Esophagus squamous epithelium (tissue), 5 donors: ENCODE results near the gene SMIM14. TPM values are rescaled to one million over a fixed set of nuclear protein-coding genes. Genes with fewer than 3 reads are reported as not detected.

Experiments used
- DNase-seq: peaks from one replicate; lab custom pipeline; 2025; lab: John Stamatoyannopoulos, UW
- H3K27ac ChIP-seq, 4 donors: fragments of 200-600 bp; sonication (generic); one replicate each; pipeline ENCODE4 v1.5.1; 2016 to 2019; ENCODE audit warnings: mild to moderate bottlenecking in 1 of 4
- H3K27me3 ChIP-seq, 4 donors: fragments of 200-600 bp; sonication (generic); 1 replicate in 3 of 4; 2 replicates in 1 of 4; pipeline versions ENCODE4 v1.5.1 to v1.6.0; 2017 to 2021; ENCODE audit warnings: antibody characterized with exemption in 1 of 4
- H3K36me3 ChIP-seq, 3 donors: fragments of 200-600 bp; sonication (generic); one replicate each; pipeline ENCODE4 v1.5.1; 2016 to 2019
- H3K4me1 ChIP-seq, 3 donors: fragments of 200-600 bp; sonication (generic); one replicate each; pipeline ENCODE4 v1.5.1; 2017 to 2019
- H3K4me3 ChIP-seq, 4 donors: fragments of 200-600 bp; sonication (generic); 1 replicate in 3 of 4; 2 replicates in 1 of 4; pipeline ENCODE4 v1.5.1; 2016 to 2019; ENCODE audit warnings: mild to moderate bottlenecking in 2 of 4, moderate library complexity in 1 of 4
- H3K9me3 ChIP-seq, 3 donors: fragments of 200-600 bp; sonication (generic); one replicate each; pipeline ENCODE4 v1.5.1; 2016 to 2019
- POLR2A ChIP-seq, 4 donors: fragments of 450-650 bp; IDR thresholded peaks; one replicate each; pipeline ENCODE4 v1.6.1; 2017; ENCODE audit warnings: antibody characterized with exemption in 4 of 4, mild to moderate bottlenecking in 4 of 4, moderate library complexity in 3 of 4
- WGBS, 2 donors: methylation state at CpG; one replicate each; pipeline ENCODE4 v1.1.5; 2018; 5-methylcytosine and 5-hydroxymethylcytosine counted together
- intact Hi-C: fragments of 100-400 bp; cut with DNase I; formaldehyde crosslinking; loops from one replicate; pipeline ENCODE4 v1.15.0; 2022
- total RNA-seq, 4 donors: library from RNA; depleted of rRNA; stranded (reverse); fragments of >200 nt; gene quantifications; one replicate each; pipeline ENCODE4 v1.1.0, GENCODE V29; 2016
- TF ChIP-seq, protein P1 (sequence below), 6 experiments: fragments of 450-650 bp in 4 of 6; fragments of 200-600 bp in 2 of 6; sonication (generic) in 2 of 6; IDR thresholded peaks; one replicate each; pipeline ENCODE4 v1.5.1; 2016 to 2019; ENCODE audit warnings: antibody characterized with exemption in 6 of 6, mild to moderate bottlenecking in 4 of 6, moderate library complexity in 4 of 6
- donor health status: DM: yes; HTN: yes; CAD: no.

The SMIM14 gene
- total RNA-seq, 4 donors from 2014 or later, result 13.2 to 47.2 (median 25.8) TPM

- Histone ChIP-seq H3K27me3 (no peaks in the 10 kb centered on the region), H3K4me1 (peaks cover 0 to 44% (median 12%) of the 10 kb centered on the region in 3 donors), H3K4me3 (peak overlapping the region in 2 of 4 donors; percentile 18 to 37), H3K36me3 (peaks cover 0 to 33% (median 0%) of the 10 kb centered on the region in 3 donors), H3K27ac (peak overlapping the region; percentile 61 to 83 (median 70)), H3K9me3 (no peaks in the 10 kb centered on the region)
- DNase-seq, result no peak
- TF ChIP-seq POLR2A (IDR thresholded peaks at IDR 0.05), result no peak
- TF ChIP-seq, protein P1, sequence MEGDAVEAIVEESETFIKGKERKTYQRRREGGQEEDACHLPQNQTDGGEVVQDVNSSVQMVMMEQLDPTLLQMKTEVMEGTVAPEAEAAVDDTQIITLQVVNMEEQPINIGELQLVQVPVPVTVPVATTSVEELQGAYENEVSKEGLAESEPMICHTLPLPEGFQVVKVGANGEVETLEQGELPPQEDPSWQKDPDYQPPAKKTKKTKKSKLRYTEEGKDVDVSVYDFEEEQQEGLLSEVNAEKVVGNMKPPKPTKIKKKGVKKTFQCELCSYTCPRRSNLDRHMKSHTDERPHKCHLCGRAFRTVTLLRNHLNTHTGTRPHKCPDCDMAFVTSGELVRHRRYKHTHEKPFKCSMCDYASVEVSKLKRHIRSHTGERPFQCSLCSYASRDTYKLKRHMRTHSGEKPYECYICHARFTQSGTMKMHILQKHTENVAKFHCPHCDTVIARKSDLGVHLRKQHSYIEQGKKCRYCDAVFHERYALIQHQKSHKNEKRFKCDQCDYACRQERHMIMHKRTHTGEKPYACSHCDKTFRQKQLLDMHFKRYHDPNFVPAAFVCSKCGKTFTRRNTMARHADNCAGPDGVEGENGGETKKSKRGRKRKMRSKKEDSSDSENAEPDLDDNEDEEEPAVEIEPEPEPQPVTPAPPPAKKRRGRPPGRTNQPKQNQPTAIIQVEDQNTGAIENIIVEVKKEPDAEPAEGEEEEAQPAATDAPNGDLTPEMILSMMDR (IDR thresholded peaks at IDR 0.05), result no peak
- 41 to 47% methylated on average over 4 of the region's 4 CpGs for WGBS, 2 donors
- intact Hi-C loops, result no loop called here
Measured at GRCh38 chr4:39569209-39569608, 69.5 kb downstream of the SMIM14 start.

- Histone ChIP-seq H3K9me3 (no peaks in the 10 kb centered on the region), H3K4me1 (peaks cover 0 to 40% (median 12%) of the 10 kb centered on the region in 3 donors), H3K27me3 (no peaks in the 10 kb centered on the region), H3K4me3 (peak overlapping the region in 2 of 4 donors; percentile 18 to 37), H3K36me3 (peaks cover 0 to 33% (median 0%) of the 10 kb centered on the region in 3 donors), H3K27ac (peak overlapping the region; percentile 61 to 83 (median 70))
- TF ChIP-seq POLR2A (IDR thresholded peaks at IDR 0.05), result no peak
- TF ChIP-seq, protein P1 (IDR thresholded peaks at IDR 0.05), result no peak
- WGBS, 2 donors, result 31 to 35% methylated on average over 3 of the region's 3 CpGs
- intact Hi-C loops, result no loop called here
- DNase-seq, result no peak
Measured at GRCh38 chr4:39568805-39569204, 69.9 kb downstream of the SMIM14 start.

GRCh38 chr4:39565878-39566600 lies 72.6 kb downstream of the SMIM14 start:
- H3K4me1 ChIP-seq, result peaks cover 0 to 46% (median 12%) of the 10 kb centered on the region in 3 donors
- TF ChIP-seq POLR2A (IDR thresholded peaks at IDR 0.05), result no peak
- TF ChIP-seq, protein P1 (IDR thresholded peaks at IDR 0.05), result no peak
- no peaks in the 10 kb centered on the region for H3K27me3 ChIP-seq
- 61 to 66% methylated on average over 6 of the region's 6 CpGs for WGBS, 2 donors
- H3K27ac ChIP-seq, result no peak overlapping the region
- H3K4me3 ChIP-seq, result no peak overlapping the region
- H3K9me3 ChIP-seq, result no peaks in the 10 kb centered on the region
- intact Hi-C loops, result no loop called here
- DNase-seq, result no peak
- H3K36me3 ChIP-seq, result peaks cover 0 to 25% (median 0%) of the 10 kb centered on the region in 3 donors

- Histone ChIP-seq H3K27me3 (no peaks in the 10 kb centered on the region), H3K4me3 (no peak overlapping the region), H3K4me1 (peaks cover 0 to 41% (median 6%) of the 10 kb centered on the region in 3 donors), H3K36me3 (peaks cover 0 to 19% (median 0%) of the 10 kb centered on the region in 3 donors), H3K9me3 (no peaks in the 10 kb centered on the region), H3K27ac (no peak overlapping the region)
- WGBS, 2 donors, result 49 to 50% methylated on average over 6 of the region's 6 CpGs
- intact Hi-C loops, result no loop called here
- TF ChIP-seq POLR2A (IDR thresholded peaks at IDR 0.05), result no peak
- TF ChIP-seq, protein P1 (IDR thresholded peaks at IDR 0.05), result no peak
- no peak for DNase-seq
Measured at GRCh38 chr4:39563346-39563847, 75.3 kb downstream of the SMIM14 start.

DNA sequence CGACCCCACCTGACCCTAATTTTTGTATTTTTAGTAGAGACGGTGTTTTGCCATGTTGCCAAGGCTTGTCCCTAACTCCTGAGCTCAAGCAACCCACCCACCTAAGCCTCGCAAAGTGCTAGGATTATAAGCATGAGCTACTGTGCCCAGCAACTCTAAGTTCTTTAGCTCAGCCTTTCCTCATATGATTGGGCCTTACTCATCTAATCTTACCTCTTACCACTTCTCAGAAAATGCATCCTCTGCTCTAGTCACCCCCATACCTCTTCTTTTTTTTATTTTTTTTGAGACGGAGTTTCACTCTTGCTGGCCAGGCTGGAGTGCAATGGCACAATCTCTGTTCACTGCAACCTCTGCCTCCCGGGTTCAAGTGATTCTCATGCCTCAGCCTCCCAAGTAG lies 75.9 kb downstream of the SMIM14 start:
- Histone ChIP-seq H3K4me1 (peaks cover 0 to 40% (median 6%) of the 10 kb centered on the region in 3 donors), H3K27me3 (no peaks in the 10 kb centered on the region), H3K36me3 (peaks cover 0 to 19% (median 0%) of the 10 kb centered on the region in 3 donors), H3K9me3 (no peaks in the 10 kb centered on the region), H3K27ac (no peak overlapping the region), H3K4me3 (no peak overlapping the region)
- intact Hi-C loops, result no loop called here
- WGBS, 2 donors, result 86 to 89% methylated on average over 5 of the region's 5 CpGs
- DNase-seq, result no peak
- no peak for TF ChIP-seq POLR2A (IDR thresholded peaks at IDR 0.05)
- TF ChIP-seq, protein P1 (IDR thresholded peaks at IDR 0.05), result no peak
